GM23338 (cell line): ENCODE data around the gene VCX2. TPM values are rescaled to one million over a fixed set of nuclear protein-coding genes. Genes with fewer than 3 reads are reported as not detected.

Experiments
- ATAC-seq: fragments of 200-7000 bp; cut with Tn5 transposase; 3 replicates; pipeline ENCODE4 v1.9.1; 2020
- DNase-seq: peaks from one replicate; pipeline ENCODE4 v3.0.0-alpha.2; 2015; ENCODE audit warnings: low spot score
- H2AFZ ChIP-seq: fragments of 200-600 bp; sonication (generic); 2 replicates; pipeline ENCODE4 v1.8.0; 2016; ENCODE audit warnings: antibody characterized with exemption, mild to moderate bottlenecking, moderate library complexity
- H3F3A ChIP-seq: fragments of 200-600 bp; sonication (generic); replicated peaks from 2 replicates; pipeline ENCODE4 v1.8.0; 2017; ENCODE audit warnings: antibody characterized with exemption, mixed run types, low read depth
- H3K27ac ChIP-seq: fragments of 200-600 bp; sonication (generic); 2 replicates; pipeline ENCODE4 v1.6.1; 2016; ENCODE audit warnings: low read depth
- H3K27me3 ChIP-seq: fragments of 200-600 bp; sonication (generic); 2 replicates; pipeline ENCODE4 v1.8.0; 2016; ENCODE audit warnings: mild to moderate bottlenecking, mixed run types, moderate library complexity; ENCODE audit not compliant: insufficient read depth
- H3K36me3 ChIP-seq: fragments of 200-600 bp; sonication (generic); 2 replicates; pipeline ENCODE4 v1.8.0; 2016; ENCODE audit warnings: mild to moderate bottlenecking; ENCODE audit not compliant: insufficient read depth
- H3K4me1 ChIP-seq: fragments of 200-600 bp; sonication (generic); 2 replicates; pipeline ENCODE4 v1.8.0; 2016; ENCODE audit warnings: mild to moderate bottlenecking, moderate library complexity; ENCODE audit not compliant: insufficient read depth
- H3K4me2 ChIP-seq: fragments of 200-600 bp; sonication (generic); 2 replicates; pipeline ENCODE4 v1.7.1; 2017; ENCODE audit warnings: mixed run types
- H3K4me3 ChIP-seq: fragments of 200-600 bp; sonication (generic); 2 replicates; pipeline ENCODE4 v1.6.1; 2016; ENCODE audit warnings: mixed run types
- H3K79me2 ChIP-seq: fragments of 200-600 bp; sonication (generic); replicated peaks from 2 replicates; pipeline ENCODE4 v1.8.0; 2017; ENCODE audit warnings: mild to moderate bottlenecking; ENCODE audit not compliant: insufficient read depth
- H3K9me2 ChIP-seq: fragments of 200-600 bp; sonication (generic); 2 replicates; pipeline ENCODE4 v1.8.0; 2017; ENCODE audit not compliant: insufficient read depth
- H4K20me1 ChIP-seq: fragments of 200-600 bp; sonication (generic); replicated peaks from 2 replicates; pipeline ENCODE4 v1.8.0; 2017; ENCODE audit warnings: mild to moderate bottlenecking; ENCODE audit not compliant: insufficient read depth
- H3K27ac Mint-ChIP-seq: 2 replicates; pipeline ENCODE4 v1.8.0; 2020; ENCODE audit warnings: inconsistent platforms, mild to moderate bottlenecking, moderate library complexity, mixed read lengths
- H3K27me3 Mint-ChIP-seq: 3 replicates; pipeline ENCODE4 v1.8.0; 2022; ENCODE audit warnings: low read depth, mild to moderate bottlenecking, moderate library complexity, mixed read lengths, inconsistent platforms; ENCODE audit not compliant: insufficient read depth, poor library complexity
- H3K36me3 Mint-ChIP-seq: 3 replicates; pipeline ENCODE4 v1.8.0; 2021; ENCODE audit warnings: low read depth, mild to moderate bottlenecking, inconsistent platforms, moderate library complexity, mixed read lengths
- H3K4me1 Mint-ChIP-seq: 3 replicates; pipeline ENCODE4 v1.8.0; 2020; ENCODE audit warnings: mild to moderate bottlenecking, inconsistent platforms, mixed read lengths
- H3K4me3 Mint-ChIP-seq: 3 replicates; pipeline ENCODE4 v1.8.0; 2021; ENCODE audit warnings: moderate library complexity, mild to moderate bottlenecking, inconsistent platforms, mixed read lengths
- H3K9me3 Mint-ChIP-seq: 3 replicates; pipeline ENCODE4 v1.8.0; 2020; ENCODE audit warnings: moderate library complexity, mild to moderate bottlenecking, inconsistent platforms, mixed read lengths
- CREB1 ChIP-seq: fragments of 250-450 bp; sonication (Bioruptor Pico); IDR thresholded peaks from 2 replicates; pipeline ENCODE4 v1.5.0; 2020; ENCODE audit warnings: low read depth, mild to moderate bottlenecking, moderate library complexity
- EZH2 ChIP-seq: fragments of 200-600 bp; sonication (generic); IDR thresholded peaks from one replicate; pipeline ENCODE4 v1.8.0; 2017; ENCODE audit warnings: antibody characterized with exemption, mild to moderate bottlenecking, low read depth; ENCODE audit not compliant: unreplicated experiment
- EZH2phosphoT487 ChIP-seq: fragments of 200-600 bp; sonication (generic); IDR thresholded peaks from one replicate; pipeline ENCODE4 v1.8.1; 2018; ENCODE audit warnings: antibody characterized with exemption; ENCODE audit not compliant: unreplicated experiment
- JUNB ChIP-seq: IDR thresholded peaks from one replicate; pipeline ENCODE4 v1.6.1; 2016; ENCODE audit warnings: antibody characterized with exemption; ENCODE audit not compliant: unreplicated experiment
- NANOG ChIP-seq: IDR thresholded peaks from 2 replicates; pipeline ENCODE4 v1.6.1; 2016; ENCODE audit warnings: antibody characterized with exemption, borderline replicate concordance
- STAT1 ChIP-seq: IDR thresholded peaks from one replicate; pipeline ENCODE4 v1.6.1; 2016; ENCODE audit warnings: antibody characterized with exemption; ENCODE audit not compliant: unreplicated experiment
- ZNF114 ChIP-seq: fragments of 250-450 bp; sonication (Bioruptor Pico); IDR thresholded peaks from 2 replicates; pipeline ENCODE4 v1.5.0; 2020; ENCODE audit warnings: mild to moderate bottlenecking, moderate library complexity
- ZNF331 ChIP-seq: fragments of 250-450 bp; sonication (Bioruptor Pico); IDR thresholded peaks from 2 replicates; pipeline ENCODE4 v1.5.0; 2020; ENCODE audit warnings: low read depth, mild to moderate bottlenecking, moderate library complexity
- polyA plus RNA-seq: library from polyadenylated mRNA; unstranded; fragments of >200 nt; fragmentation: Nextera tagmentation; extraction: Ambion mirVana; gene quantifications from 2 replicates; pipeline ENCODE4 v1.2.1, GENCODE V29; 2016
- total RNA-seq: library from RNA; depleted of rRNA; stranded (reverse); fragments of >200 nt; shearing (Covaris generic); gene quantifications from 2 replicates; pipeline ENCODE4 v1.2.3, GENCODE V29; 2014
- TF ChIP-seq, protein P1 (sequence below): IDR thresholded peaks from one replicate; pipeline ENCODE4 v1.6.1; 2018; ENCODE audit warnings: antibody characterized with exemption; ENCODE audit not compliant: unreplicated experiment
- TF ChIP-seq, protein P2 (sequence below): fragments of 250-450 bp; sonication (Bioruptor Pico); IDR thresholded peaks from 2 replicates; pipeline ENCODE4 v1.5.0; 2020; ENCODE audit warnings: mild to moderate bottlenecking, moderate library complexity
- TF ChIP-seq, protein P3 (sequence below): IDR thresholded peaks from 2 replicates; pipeline ENCODE4 v1.6.1; 2016; ENCODE audit warnings: antibody characterized with exemption
- TF ChIP-seq, protein P4 (sequence below), 2 experiments: fragments of 200-600 bp in 1 of 2; sonication (generic) in 1 of 2; conservative IDR thresholded peaks; 2 replicates each; pipeline versions ENCODE4 v1.5.1 to v1.6.1; 2016 to 2017; ENCODE audit warnings: antibody characterized with exemption in 2 of 2, low read depth in 2 of 2, mild to moderate bottlenecking in 2 of 2, moderate library complexity in 1 of 2

VCX2 gene
- total and polyA plus RNA-seq, 2 experiments from 2014 or later: not detected

DNA sequence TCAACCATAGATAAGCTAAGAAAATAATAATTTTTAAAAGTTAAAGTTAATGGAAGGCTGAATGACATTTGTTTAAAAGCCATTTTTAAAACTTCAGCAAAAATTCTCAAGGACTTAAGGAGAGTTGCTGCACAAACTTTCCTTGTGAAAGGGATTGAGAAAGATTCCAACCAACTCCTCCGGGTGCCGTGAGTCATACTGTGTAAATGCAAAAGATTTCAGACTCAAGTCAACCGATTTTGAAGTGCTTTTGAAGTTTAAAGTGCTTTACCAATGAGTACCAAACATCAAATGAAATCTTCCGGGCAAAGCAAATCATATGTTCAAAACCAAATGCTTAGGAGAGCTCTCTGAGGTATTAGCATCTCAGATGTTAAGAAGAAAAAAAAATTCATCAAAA, 31.4 kb downstream of the VCX2 start:
- no peaks in the 10 kb centered on the region for H3F3A ChIP-seq
- H3K9me2 ChIP-seq: no peaks in the 10 kb centered on the region
- ATAC-seq (no peak), DNase-seq (no peak)
- no peak overlapping the region for H3K27ac ChIP-seq
- no peak overlapping the region for H2AFZ ChIP-seq
- no peaks in the 10 kb centered on the region for H3K79me2 ChIP-seq
- H3K27ac Mint-ChIP-seq: no peak overlapping the region
- H3K36me3 Mint-ChIP-seq: no peaks in the 10 kb centered on the region
- H3K4me3 Mint-ChIP-seq: no peak overlapping the region
- peaks cover 11% of the 10 kb centered on the region for H3K4me1 Mint-ChIP-seq
- no peaks in the 10 kb centered on the region for H3K36me3 ChIP-seq
- H3K9me3 Mint-ChIP-seq: no peaks in the 10 kb centered on the region
- H3K4me2 ChIP-seq: no peak overlapping the region
- H3K4me1 ChIP-seq: no peaks in the 10 kb centered on the region
- H3K27me3 Mint-ChIP-seq: no peaks in the 10 kb centered on the region
- TF ChIP-seq NANOG (no peak), EZH2 (no peak), ZNF331 (CRISPR knock-in tag) (no peak), EZH2phosphoT487 (no peak), JUNB (no peak), ZNF114 (CRISPR knock-in tag) (no peak), STAT1 (no peak), CREB1 (CRISPR knock-in tag) (no peak)
- TF ChIP-seq, protein P1, sequence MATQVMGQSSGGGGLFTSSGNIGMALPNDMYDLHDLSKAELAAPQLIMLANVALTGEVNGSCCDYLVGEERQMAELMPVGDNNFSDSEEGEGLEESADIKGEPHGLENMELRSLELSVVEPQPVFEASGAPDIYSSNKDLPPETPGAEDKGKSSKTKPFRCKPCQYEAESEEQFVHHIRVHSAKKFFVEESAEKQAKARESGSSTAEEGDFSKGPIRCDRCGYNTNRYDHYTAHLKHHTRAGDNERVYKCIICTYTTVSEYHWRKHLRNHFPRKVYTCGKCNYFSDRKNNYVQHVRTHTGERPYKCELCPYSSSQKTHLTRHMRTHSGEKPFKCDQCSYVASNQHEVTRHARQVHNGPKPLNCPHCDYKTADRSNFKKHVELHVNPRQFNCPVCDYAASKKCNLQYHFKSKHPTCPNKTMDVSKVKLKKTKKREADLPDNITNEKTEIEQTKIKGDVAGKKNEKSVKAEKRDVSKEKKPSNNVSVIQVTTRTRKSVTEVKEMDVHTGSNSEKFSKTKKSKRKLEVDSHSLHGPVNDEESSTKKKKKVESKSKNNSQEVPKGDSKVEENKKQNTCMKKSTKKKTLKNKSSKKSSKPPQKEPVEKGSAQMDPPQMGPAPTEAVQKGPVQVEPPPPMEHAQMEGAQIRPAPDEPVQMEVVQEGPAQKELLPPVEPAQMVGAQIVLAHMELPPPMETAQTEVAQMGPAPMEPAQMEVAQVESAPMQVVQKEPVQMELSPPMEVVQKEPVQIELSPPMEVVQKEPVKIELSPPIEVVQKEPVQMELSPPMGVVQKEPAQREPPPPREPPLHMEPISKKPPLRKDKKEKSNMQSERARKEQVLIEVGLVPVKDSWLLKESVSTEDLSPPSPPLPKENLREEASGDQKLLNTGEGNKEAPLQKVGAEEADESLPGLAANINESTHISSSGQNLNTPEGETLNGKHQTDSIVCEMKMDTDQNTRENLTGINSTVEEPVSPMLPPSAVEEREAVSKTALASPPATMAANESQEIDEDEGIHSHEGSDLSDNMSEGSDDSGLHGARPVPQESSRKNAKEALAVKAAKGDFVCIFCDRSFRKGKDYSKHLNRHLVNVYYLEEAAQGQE: no peak
- TF ChIP-seq, protein P2, sequence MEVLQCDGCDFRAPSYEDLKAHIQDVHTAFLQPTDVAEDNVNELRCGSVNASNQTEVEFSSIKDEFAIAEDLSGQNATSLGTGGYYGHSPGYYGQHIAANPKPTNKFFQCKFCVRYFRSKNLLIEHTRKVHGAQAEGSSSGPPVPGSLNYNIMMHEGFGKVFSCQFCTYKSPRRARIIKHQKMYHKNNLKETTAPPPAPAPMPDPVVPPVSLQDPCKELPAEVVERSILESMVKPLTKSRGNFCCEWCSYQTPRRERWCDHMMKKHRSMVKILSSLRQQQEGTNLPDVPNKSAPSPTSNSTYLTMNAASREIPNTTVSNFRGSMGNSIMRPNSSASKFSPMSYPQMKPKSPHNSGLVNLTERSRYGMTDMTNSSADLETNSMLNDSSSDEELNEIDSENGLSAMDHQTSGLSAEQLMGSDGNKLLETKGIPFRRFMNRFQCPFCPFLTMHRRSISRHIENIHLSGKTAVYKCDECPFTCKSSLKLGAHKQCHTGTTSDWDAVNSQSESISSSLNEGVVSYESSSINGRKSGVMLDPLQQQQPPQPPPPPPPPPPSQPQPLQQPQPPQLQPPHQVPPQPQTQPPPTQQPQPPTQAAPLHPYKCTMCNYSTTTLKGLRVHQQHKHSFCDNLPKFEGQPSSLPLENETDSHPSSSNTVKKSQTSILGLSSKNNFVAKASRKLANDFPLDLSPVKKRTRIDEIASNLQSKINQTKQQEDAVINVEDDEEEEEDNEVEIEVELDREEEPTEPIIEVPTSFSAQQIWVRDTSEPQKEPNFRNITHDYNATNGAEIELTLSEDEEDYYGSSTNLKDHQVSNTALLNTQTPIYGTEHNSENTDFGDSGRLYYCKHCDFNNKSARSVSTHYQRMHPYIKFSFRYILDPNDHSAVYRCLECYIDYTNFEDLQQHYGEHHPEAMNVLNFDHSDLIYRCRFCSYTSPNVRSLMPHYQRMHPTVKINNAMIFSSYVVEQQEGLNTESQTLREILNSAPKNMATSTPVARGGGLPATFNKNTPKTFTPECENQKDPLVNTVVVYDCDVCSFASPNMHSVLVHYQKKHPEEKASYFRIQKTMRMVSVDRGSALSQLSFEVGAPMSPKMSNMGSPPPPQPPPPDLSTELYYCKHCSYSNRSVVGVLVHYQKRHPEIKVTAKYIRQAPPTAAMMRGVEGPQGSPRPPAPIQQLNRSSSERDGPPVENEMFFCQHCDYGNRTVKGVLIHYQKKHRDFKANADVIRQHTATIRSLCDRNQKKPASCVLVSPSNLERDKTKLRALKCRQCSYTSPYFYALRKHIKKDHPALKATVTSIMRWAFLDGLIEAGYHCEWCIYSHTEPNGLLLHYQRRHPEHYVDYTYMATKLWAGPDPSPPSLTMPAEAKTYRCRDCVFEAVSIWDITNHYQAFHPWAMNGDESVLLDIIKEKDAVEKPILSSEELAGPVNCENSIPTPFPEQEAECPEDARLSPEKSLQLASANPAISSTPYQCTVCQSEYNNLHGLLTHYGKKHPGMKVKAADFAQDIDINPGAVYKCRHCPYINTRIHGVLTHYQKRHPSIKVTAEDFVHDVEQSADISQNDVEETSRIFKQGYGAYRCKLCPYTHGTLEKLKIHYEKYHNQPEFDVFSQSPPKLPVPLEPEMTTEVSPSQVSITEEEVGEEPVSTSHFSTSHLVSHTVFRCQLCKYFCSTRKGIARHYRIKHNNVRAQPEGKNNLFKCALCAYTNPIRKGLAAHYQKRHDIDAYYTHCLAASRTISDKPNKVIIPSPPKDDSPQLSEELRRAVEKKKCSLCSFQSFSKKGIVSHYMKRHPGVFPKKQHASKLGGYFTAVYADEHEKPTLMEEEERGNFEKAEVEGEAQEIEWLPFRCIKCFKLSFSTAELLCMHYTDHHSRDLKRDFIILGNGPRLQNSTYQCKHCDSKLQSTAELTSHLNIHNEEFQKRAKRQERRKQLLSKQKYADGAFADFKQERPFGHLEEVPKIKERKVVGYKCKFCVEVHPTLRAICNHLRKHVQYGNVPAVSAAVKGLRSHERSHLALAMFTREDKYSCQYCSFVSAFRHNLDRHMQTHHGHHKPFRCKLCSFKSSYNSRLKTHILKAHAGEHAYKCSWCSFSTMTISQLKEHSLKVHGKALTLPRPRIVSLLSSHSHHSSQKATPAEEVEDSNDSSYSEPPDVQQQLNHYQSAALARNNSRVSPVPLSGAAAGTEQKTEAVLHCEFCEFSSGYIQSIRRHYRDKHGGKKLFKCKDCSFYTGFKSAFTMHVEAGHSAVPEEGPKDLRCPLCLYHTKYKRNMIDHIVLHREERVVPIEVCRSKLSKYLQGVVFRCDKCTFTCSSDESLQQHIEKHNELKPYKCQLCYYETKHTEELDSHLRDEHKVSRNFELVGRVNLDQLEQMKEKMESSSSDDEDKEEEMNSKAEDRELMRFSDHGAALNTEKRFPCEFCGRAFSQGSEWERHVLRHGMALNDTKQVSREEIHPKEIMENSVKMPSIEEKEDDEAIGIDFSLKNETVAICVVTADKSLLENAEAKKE (CRISPR knock-in tag): no peak
- TF ChIP-seq, protein P3, sequence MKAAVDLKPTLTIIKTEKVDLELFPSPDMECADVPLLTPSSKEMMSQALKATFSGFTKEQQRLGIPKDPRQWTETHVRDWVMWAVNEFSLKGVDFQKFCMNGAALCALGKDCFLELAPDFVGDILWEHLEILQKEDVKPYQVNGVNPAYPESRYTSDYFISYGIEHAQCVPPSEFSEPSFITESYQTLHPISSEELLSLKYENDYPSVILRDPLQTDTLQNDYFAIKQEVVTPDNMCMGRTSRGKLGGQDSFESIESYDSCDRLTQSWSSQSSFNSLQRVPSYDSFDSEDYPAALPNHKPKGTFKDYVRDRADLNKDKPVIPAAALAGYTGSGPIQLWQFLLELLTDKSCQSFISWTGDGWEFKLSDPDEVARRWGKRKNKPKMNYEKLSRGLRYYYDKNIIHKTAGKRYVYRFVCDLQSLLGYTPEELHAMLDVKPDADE: no peak
- TF ChIP-seq, protein P4, sequence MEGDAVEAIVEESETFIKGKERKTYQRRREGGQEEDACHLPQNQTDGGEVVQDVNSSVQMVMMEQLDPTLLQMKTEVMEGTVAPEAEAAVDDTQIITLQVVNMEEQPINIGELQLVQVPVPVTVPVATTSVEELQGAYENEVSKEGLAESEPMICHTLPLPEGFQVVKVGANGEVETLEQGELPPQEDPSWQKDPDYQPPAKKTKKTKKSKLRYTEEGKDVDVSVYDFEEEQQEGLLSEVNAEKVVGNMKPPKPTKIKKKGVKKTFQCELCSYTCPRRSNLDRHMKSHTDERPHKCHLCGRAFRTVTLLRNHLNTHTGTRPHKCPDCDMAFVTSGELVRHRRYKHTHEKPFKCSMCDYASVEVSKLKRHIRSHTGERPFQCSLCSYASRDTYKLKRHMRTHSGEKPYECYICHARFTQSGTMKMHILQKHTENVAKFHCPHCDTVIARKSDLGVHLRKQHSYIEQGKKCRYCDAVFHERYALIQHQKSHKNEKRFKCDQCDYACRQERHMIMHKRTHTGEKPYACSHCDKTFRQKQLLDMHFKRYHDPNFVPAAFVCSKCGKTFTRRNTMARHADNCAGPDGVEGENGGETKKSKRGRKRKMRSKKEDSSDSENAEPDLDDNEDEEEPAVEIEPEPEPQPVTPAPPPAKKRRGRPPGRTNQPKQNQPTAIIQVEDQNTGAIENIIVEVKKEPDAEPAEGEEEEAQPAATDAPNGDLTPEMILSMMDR (conservative IDR thresholded peaks at IDR 0.05; ENCODE audit: low read depth in 2 of 2): no peak
- no peaks in the 10 kb centered on the region for H4K20me1 ChIP-seq
- no peaks in the 10 kb centered on the region for H3K27me3 ChIP-seq
- H3K4me3 ChIP-seq: no peak overlapping the region
